Measurements from ENCODE around the gene IL1RAP.
A peak's percentile ranks its signal among the peaks of the same experiment; 100 is the strongest.

IL1RAP gene

GRCh38 chr3:190560013-190560895 lies 46.4 kb downstream of the IL1RAP start:
- no peaks in the 10 kb centered on the region for H3K27me3 Mint-ChIP-seq (ENCODE audit: low read depth)
- H3K4me3 Mint-ChIP-seq: no peak overlapping the region
- peak overlapping the region; percentile 21 for H3K27ac Mint-ChIP-seq
- peaks cover 39% of the 10 kb centered on the region for H3K36me3 Mint-ChIP-seq (ENCODE audit: low read depth)
- peaks cover 15% of the 10 kb centered on the region for H3K9me3 Mint-ChIP-seq
- H3K4me1 Mint-ChIP-seq (ENCODE audit: low read depth): peaks cover 40% of the 10 kb centered on the region

GRCh38 chr3:190562866-190563510 lies 49.1 kb downstream of the IL1RAP start:
- peak overlapping the region; percentile 62 for H3K27ac Mint-ChIP-seq
- H3K4me1 Mint-ChIP-seq (ENCODE audit: low read depth): peaks cover 50% of the 10 kb centered on the region
- H3K4me3 Mint-ChIP-seq: peak overlapping the region; percentile 15
- peaks cover 37% of the 10 kb centered on the region for H3K36me3 Mint-ChIP-seq (ENCODE audit: low read depth)
- no peaks in the 10 kb centered on the region for H3K27me3 Mint-ChIP-seq (ENCODE audit: low read depth)
- peaks cover 22% of the 10 kb centered on the region for H3K9me3 Mint-ChIP-seq

DNA sequence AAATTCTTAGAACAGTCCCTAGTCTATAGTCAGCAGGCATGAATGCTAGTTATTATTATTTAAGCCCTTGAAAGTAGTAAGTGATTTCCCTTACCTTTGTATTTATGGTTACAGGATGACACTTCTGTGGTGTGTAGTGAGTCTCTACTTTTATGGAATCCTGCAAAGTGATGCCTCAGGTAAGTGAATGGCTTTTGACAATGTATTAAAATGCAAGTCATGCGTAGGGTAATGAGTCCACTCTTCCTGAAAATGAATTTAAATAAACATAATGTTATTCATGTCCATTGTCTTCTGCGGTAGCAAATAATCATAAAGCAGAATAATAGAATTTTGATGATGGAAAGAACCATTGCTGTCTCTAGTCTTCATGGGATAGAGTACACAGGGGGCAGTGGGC lies 50.3 kb downstream of the IL1RAP start:
- H3K36me3 Mint-ChIP-seq (ENCODE audit: low read depth): peaks cover 40% of the 10 kb centered on the region

GRCh38 chr3:190566043-190566933 lies 52.4 kb downstream of the IL1RAP start:
- peaks cover 50% of the 10 kb centered on the region for H3K4me1 Mint-ChIP-seq (ENCODE audit: low read depth)
- H3K27me3 Mint-ChIP-seq (ENCODE audit: low read depth): no peaks in the 10 kb centered on the region
- peak overlapping the region; percentile 39 for H3K4me3 Mint-ChIP-seq
- peaks cover 7% of the 10 kb centered on the region for H3K9me3 Mint-ChIP-seq
- H3K36me3 Mint-ChIP-seq (ENCODE audit: low read depth): peaks cover 32% of the 10 kb centered on the region
- peak overlapping the region; percentile 95 for H3K27ac Mint-ChIP-seq

More for the DNA sequence above, 50.3 kb downstream of the IL1RAP start:
- H3K27me3 Mint-ChIP-seq (ENCODE audit: low read depth): no peaks in the 10 kb centered on the region
- no peak overlapping the region for H3K27ac Mint-ChIP-seq
- peaks cover 17% of the 10 kb centered on the region for H3K9me3 Mint-ChIP-seq
- no peak overlapping the region for H3K4me3 Mint-ChIP-seq
- peaks cover 50% of the 10 kb centered on the region for H3K4me1 Mint-ChIP-seq (ENCODE audit: low read depth)

DNA sequence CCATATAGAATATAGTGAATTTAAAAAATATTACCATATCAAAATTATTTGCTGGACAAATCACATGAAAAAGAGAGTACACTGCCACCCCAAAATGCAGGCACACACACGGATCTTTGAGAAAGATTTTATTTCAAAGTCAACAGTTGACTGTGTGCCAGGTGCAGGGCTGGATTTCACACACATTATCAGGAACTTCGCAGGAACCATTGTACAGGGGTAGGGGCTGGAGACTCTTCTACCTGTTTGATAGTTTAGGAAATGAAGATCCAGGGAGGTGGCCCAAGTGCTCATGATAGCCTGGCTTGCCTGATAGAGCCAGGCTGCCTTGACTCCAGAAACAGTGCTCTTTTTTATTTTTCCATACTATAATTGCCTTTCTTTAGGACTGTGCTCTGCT lies 54.2 kb downstream of the IL1RAP start:
- Mint-ChIP-seq H3K27me3 (ENCODE audit: low read depth) (no peaks in the 10 kb centered on the region), H3K4me3 (no peak overlapping the region), H3K4me1 (ENCODE audit: low read depth) (peaks cover 42% of the 10 kb centered on the region), H3K36me3 (ENCODE audit: low read depth) (peaks cover 32% of the 10 kb centered on the region), H3K27ac (no peak overlapping the region), H3K9me3 (peaks cover 7% of the 10 kb centered on the region)

DNA sequence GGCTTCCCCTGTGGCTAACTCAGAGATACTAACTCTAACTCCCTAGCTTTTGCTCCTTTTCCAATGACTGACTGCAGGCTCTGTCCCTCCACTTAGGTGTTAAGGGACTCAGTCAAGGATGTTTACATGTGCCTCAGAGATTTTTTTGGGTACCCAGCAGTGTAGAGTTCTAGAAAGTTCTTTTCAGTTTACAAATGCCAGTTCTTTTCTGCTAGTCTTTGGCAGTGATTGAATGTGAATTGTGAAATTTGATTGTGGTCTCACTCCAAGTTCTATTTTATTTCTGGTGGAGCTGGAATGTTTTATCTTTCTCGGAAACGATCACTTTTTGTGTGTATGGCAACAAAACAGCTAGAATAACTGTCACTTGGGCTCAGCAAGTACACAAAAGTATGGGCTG lies 60.6 kb downstream of the IL1RAP start:
- no peak overlapping the region for H3K27ac Mint-ChIP-seq
- H3K36me3 Mint-ChIP-seq (ENCODE audit: low read depth): peaks cover 12% of the 10 kb centered on the region
- H3K9me3 Mint-ChIP-seq: peaks cover 10% of the 10 kb centered on the region
- H3K4me1 Mint-ChIP-seq (ENCODE audit: low read depth): peaks cover 32% of the 10 kb centered on the region
- no peak overlapping the region for H3K4me3 Mint-ChIP-seq
- H3K27me3 Mint-ChIP-seq (ENCODE audit: low read depth): no peaks in the 10 kb centered on the region

- Mint-ChIP-seq H3K4me3 (peak overlapping the region; percentile 17), H3K27ac (peak overlapping the region; percentile 73), H3K9me3 (peaks cover 10% of the 10 kb centered on the region), H3K36me3 (ENCODE audit: low read depth) (peaks cover 16% of the 10 kb centered on the region), H3K27me3 (ENCODE audit: low read depth) (no peaks in the 10 kb centered on the region), H3K4me1 (ENCODE audit: low read depth) (peaks cover 34% of the 10 kb centered on the region)
Measured at GRCh38 chr3:190575437-190576185, 61.7 kb downstream of the IL1RAP start.

- no peak overlapping the region for H3K4me3 Mint-ChIP-seq
- H3K36me3 Mint-ChIP-seq (ENCODE audit: low read depth): peaks cover 14% of the 10 kb centered on the region
- peaks cover 45% of the 10 kb centered on the region for H3K4me1 Mint-ChIP-seq (ENCODE audit: low read depth)
- no peaks in the 10 kb centered on the region for H3K27me3 Mint-ChIP-seq (ENCODE audit: low read depth)
- no peak overlapping the region for H3K27ac Mint-ChIP-seq
- peaks cover 10% of the 10 kb centered on the region for H3K9me3 Mint-ChIP-seq
Measured at GRCh38 chr3:190577225-190577624, 63.3 kb downstream of the IL1RAP start.

- Mint-ChIP-seq H3K4me3 (no peak overlapping the region), H3K36me3 (ENCODE audit: low read depth) (peaks cover 18% of the 10 kb centered on the region), H3K9me3 (peaks cover 10% of the 10 kb centered on the region), H3K4me1 (ENCODE audit: low read depth) (peaks cover 45% of the 10 kb centered on the region), H3K27ac (no peak overlapping the region), H3K27me3 (ENCODE audit: low read depth) (no peaks in the 10 kb centered on the region)
Measured at GRCh38 chr3:190579514-190580137, 65.7 kb downstream of the IL1RAP start.

DNA sequence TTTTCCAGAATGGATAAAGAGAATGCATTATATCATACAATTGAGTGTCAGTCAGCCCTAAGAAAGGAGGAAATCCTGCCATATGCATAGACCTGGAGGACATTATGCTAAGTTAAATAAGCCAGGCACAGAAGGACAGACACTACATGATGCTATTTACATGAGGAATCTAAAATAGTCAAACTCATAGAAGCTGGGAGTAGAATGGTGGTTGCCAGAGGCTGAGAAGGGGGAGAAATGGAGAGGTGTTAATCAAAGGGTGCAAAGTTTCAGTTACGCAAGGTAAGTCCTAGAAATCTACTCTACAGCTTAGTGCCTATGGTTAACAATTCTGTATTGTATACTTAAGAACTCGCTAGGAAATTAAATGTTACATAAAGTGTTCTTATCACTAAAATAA lies 66.5 kb downstream of the IL1RAP start:
- Mint-ChIP-seq H3K4me3 (no peak overlapping the region), H3K4me1 (ENCODE audit: low read depth) (peaks cover 37% of the 10 kb centered on the region), H3K36me3 (ENCODE audit: low read depth) (peaks cover 19% of the 10 kb centered on the region), H3K9me3 (peaks cover 10% of the 10 kb centered on the region), H3K27ac (no peak overlapping the region), H3K27me3 (ENCODE audit: low read depth) (no peaks in the 10 kb centered on the region)

GRCh38 chr3:190581041-190581541 lies 67.2 kb downstream of the IL1RAP start:
- Mint-ChIP-seq H3K4me1 (ENCODE audit: low read depth) (peaks cover 37% of the 10 kb centered on the region), H3K4me3 (no peak overlapping the region), H3K36me3 (ENCODE audit: low read depth) (peaks cover 20% of the 10 kb centered on the region), H3K9me3 (peaks cover 10% of the 10 kb centered on the region), H3K27ac (peak overlapping the region; percentile 17), H3K27me3 (ENCODE audit: low read depth) (no peaks in the 10 kb centered on the region)

- Mint-ChIP-seq H3K9me3 (peaks cover 10% of the 10 kb centered on the region), H3K27ac (no peak overlapping the region), H3K27me3 (ENCODE audit: low read depth) (no peaks in the 10 kb centered on the region), H3K4me3 (no peak overlapping the region), H3K4me1 (ENCODE audit: low read depth) (peaks cover 46% of the 10 kb centered on the region), H3K36me3 (ENCODE audit: low read depth) (peaks cover 20% of the 10 kb centered on the region)
Measured at GRCh38 chr3:190582667-190583066, 68.8 kb downstream of the IL1RAP start.

All from T-helper 1 cell treated with Interleukin-12 subunit alpha and Interleukin-12 subunit beta and Interleukin-4 antibody, amounts not matched to agents 30 μg/mL and 1 μg/mL, for 36 hours (primary cell).